NOMO-1 (cell line): Measurements from ENCODE around the gene CCT6B.
A peak's percentile ranks its signal among the peaks of the same experiment; 100 is the strongest.
"Not testable (repeated sequence)": the region's sequence is repeated elsewhere in the genome, so short reads cannot be mapped to it uniquely, and the experiment has no call there.

ENCODE experiments used
- DNase-seq, 2 experiments: peaks; one replicate each; lab custom pipeline; 2025; ENCODE audit not compliant: unreplicated experiment in 2 of 2; lab: John Stamatoyannopoulos, UW

CCT6B gene

DNA sequence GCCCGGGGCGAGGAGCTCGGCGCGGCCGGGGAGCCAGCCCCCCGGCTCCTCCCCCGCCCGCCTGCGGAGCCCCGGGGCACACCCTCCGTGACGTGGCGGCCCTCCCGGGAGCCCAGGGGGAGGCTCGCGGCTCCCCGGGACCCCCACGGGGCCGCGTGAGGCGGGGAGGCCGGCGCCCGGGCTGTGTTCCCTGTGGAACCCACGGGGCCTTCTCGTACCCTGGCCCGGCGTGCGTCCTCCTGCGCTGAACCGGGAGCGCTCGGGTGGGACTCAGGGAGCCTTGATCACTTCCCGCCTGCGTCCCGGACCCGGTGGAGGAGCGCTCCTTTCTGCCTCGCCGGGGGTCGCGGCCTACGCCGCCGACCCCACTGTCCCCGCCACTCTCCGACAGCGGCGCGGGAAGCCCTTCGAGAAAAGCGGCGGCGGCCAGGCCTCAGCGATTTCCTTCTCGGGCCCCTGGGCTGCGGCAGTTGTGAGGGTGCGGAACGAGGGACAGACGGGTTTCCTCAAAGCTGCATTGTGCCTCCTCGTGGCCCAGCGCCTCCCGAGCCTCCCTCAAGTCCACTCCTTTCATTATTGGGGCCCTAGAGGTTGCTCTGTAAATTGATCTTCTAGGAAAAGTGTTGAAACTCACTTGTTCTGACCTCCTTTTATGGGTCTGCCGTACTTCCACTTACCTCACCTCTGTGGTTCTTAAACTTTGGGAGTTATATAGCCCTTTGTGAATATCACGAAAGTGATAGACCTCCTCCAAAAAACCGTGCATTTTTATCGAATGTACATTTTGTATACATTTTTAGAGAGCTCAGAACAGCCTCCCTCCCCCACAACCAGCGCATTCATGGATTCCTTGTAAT, 19.6 kb upstream of the CCT6B start:
- DNase-seq: peak; percentile 82 to 89

DNA sequence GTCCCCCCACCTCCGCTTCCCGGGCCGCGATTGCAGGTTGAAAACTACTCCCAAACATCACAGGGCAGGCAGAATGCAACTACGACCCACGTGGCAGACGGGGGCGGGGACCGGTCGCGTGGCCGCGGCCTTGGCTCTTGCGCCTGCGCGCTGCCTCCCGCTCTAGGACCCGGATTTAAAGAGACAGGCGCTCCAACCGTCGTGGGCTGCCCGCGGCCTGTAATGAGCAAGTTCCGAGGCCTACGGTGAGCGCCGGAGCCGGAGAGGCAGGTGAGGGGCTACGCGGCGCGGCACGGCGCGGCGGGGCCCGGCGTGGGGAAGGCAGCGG, 19.1 kb upstream of the CCT6B start, which contains the start of gene LIG3:
Gene LIG3 (plus strand): TSS at position 160 of the 328 bp plus-strand sequence. CDS start 2,494 bp downstream, outside the sequence.
- DNase-seq: peak; percentile 88 to 95

DNA sequence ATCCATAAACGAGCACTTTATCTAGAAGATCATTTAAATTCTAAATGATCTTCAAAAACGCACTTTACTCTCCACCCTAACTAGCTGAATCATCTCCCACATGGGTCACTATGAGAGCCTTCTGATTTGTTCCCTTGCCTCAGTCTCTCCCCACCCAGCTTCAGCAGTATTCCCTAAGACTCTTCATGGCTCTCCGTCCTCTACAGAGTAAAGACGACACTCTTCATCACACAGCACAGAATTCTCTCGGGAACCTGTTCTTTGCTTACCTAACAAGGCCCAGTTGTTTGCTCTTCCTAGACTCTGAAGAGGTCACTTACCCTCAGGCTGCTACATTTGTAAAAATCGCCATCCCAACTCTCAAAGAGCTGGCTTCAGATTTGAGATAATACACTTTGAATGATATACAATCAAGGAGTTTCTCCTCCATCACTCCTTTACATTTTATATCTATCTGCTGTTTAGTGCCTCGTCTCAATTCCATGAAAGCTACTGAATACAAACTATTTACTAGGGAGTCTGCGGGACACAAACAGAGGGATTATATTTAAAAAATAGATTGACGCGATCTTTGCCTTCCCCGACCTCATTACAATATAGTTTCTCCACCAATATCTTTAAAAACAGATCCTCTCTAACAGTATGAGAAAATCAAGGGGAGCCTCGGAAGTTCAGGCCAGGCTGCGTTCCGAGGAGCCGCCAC, 18.5 kb upstream of the CCT6B start:
- DNase-seq: no peak

DNA sequence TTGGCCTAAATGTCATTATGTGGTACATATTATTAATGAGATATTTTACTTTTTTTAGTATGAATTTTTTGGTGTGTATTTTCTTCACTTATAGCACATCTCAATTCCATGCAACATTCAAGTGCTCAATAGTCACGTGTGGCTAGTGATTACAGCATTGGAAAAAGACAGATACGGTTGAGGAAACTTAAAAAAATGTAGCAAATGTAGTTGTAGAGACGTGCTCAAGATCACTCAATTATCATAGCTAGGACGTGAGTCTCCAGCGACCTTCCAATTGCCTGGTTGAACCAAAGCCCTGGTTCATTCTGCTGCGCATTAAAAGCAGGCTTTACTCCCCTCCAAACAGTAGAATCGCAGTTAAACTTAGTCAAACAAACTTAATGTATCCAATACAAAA, 17.9 kb upstream of the CCT6B start:
- DNase-seq: no peak

DNA sequence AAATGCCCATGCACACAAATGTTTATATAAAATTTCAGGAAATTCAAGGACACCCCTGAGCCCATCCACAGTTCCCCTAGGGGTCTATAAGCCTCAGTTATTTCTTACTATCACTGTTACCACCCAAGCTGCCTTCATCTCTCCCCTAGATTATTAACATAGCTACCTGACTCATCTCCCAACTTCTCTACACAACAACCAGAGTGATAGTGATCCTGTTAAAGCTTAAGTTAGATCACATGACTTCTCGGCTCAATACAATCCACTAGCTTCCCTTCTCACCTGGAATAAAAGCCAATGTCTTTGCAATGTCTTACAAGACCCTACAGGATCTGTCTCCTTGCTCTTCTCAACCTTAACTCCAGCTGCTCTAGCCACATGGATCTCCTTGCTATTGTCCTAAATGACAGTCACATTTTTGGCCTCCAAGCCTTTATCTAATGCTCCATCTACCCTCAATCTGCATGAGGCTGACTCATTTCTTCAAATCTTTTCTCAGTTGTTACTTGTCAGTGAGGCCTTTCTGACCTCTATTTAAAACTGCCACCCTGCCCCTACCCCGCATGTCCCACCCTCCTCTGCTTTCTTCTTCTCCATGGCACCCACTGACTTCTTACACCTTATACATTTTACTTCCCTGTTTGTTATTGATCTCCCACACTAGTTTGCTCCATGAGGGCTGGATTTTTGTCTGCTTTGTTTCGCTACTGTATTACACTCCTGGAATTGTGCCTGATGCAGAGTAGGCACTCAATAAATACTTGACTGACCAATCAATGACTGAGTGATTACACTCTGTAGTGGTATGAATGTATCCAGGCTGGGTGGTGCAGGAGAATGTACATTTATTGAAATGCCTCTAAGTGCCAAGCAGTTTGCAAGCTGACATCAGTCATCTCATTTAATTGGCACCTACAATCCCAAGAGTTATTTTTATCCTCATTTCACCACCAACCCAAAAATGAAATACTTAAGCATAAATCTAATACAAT, 13.8 kb upstream of the CCT6B start:
- no peak for DNase-seq

DNA sequence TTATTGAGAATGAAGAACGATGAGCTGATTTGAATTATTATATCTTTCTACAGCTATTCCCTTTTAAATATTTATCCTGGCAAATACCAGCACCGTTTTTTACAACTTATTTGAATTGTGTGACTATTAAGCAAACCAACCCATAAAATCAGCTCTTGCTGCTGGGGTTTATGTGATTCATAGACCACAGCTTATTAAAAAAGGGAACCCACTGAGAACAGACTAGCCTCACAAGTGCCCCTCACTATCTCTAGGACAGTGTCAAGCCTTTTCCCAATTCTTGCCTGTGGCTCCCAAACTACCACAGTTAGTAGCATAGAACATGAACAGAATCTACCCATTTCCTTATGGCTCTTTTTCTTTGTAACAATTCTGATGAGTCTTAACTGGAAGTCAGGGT, 12.9 kb upstream of the CCT6B start:
- peak in 1 of 2 experiments; percentile 25 for DNase-seq

DNA sequence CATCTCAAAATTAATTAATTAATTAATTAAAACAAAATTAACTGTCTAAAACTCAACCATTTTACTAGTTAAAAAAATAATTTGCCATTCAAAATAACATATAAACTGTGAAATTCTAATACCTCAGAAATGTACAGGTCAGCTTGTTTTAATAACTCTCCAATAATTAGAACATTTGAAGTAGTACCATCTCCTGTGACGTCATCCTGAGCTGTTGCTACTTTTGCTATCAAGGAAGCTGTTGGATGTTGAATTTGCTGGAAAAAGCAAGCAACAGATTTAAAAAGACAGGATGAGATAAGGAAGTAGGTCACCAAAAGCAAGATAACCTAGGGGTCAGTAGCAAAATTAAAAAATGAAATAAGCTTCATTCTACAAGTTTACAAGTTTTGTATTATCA, 2.8 kb downstream of the CCT6B start:
- DNase-seq: no peak

DNA sequence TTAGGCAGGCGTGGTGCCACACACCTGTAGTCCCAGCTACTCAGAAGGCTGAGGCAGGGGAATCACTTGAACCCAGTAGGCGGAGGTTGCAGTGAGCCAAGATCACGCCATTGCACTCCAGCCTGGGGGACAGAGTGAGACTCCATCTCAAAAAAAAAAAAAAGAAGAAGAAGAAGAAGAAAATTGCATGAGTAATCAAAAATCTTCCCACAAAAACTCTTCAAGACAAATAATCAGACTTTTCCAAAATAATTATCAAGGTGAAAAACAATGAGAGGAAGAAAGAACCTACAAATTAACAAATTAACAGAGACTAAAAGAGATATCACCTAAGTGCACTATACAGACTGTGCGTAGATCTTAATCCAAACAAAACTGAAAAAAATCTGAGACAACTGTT, 10.5 kb downstream of the CCT6B start:
- DNase-seq: not testable (repeated sequence)

DNA sequence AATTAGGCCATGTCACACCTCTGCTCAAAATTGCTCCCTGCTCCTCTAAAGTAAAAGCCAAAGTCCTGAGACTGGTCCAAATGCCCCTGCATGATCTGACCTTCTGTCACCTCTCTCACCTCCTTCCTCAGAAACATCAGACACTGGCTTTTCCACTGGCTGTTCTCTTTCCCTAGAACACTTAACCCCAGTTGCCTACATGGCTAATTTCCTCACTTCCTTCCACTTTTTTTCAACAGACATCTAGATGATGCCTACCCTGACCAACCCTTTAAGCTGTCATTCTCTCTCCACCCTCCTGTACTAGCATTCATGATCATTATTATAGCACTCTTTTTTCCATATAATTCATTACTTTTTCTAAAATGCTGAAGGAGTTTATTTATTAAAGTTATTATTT, 31.0 kb downstream of the CCT6B start:
- DNase-seq: peak; percentile 61 to 65

DNA sequence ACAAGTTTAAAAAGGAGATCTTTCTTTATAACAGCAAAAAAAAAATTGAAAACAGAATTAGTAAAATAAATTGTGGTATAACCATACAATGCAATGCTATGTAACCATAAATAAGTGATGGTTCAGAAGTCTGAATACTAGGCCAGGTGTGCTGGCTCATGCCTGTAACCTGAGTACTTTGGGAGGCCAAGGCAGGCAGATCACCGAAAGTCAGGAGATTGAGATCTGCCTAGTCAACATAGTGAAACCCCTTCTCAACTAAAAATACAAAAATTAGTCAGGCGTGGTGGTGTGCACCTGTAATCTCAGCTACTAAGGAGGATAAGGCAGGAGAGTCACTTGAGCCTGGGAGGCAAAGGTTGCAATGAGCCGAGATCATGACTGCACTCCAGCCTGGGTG, 34.6 kb downstream of the CCT6B start:
- DNase-seq: no peak

DNA sequence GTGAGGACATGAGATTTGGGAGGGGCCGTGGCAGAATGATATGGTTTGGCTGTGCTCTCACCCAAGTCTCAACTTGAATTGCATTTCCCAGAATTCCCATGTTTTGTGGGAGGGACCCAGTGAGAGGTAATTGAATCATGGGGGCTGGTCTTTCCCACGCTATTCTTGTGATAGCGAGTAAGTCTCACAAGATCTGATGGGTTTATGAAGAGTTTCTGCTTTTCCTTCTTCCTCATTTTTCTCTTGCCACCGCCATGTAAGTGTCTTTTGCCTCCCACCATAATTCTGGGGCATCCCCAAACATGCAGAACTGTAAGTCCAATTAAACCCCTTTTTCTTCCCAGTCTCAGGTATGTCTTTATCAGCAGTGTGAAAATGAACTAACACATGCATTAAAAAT, 40.6 kb downstream of the CCT6B start:
- DNase-seq: no peak

DNA sequence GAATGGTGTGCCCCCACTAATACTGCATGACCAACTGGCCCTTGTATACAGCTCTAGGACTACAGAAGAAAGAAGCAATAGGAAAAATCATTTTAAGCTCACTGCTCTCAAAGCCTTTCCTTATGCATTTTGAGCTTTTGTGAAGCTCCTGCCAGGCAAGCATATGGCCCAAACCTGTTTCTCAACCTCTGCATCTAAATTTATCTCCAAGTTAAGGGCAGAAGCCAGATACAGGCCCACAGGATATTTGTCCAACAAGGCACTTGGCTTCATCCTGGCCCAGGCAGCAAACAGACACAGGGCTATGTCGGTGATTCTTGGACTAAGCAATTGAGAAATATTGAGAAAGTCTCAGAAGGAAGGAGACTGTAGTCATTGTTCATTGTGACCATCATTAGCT, 43.9 kb downstream of the CCT6B start:
- no peak for DNase-seq

DNA sequence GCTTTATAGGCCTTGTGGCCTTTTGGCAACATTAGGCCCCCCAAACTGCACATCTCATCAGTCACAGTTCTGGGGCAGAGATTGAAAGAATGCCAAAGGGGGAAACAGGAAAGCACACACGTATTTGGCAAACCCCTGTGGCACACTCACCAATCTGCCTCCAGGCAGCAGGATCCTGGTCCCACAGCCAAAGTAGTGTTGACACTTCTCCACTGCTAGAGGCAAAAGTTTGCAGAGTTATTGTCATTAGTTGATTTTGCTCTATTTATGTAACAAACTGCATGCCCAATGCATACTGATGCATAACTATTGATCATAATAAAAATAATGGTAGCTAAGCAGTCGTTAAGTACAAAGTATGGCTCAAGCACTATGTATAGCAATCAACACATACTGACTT, 45.1 kb downstream of the CCT6B start:
- DNase-seq: no peak

DNA sequence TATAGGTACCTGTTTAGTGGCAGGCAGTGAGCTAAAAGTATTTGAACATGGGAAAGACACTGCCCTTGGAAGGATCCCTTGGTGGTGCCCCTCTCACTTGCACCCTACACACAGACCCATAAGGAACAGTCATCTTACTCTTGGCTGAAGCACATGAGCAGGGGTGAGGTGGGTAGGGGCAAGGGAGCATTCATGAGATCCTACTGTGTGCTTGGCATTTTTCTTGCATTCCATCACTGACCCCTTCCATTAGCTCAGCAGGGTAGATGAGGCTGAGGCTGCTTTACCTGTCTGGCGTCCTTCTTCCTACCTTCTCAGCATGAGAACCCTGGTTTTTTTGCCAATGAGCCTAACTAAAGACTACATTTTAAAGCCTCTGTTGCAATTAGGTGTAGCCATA, 48.3 kb downstream of the CCT6B start:
- no peak for DNase-seq

DNA sequence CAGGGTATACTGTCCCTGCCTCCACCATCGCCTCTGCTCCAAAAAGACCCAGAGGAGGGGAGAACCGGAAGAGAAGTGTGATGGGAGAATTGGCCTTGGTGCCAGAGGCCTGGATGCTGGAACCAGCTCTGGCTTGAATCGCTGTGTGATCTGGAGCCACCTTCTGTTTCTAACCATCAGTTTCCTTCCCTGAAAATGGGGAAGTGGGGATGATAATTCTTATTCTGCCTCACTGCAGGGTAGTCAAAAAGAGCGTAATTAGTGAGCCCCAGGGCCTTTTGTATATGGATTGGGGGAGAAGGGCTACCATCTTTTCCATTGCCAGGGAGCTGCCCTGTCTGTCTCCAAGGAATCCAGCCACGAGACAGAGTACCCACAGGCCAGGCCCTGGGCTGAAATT, 52.2 kb downstream of the CCT6B start:
- peak; percentile 24 to 32 for DNase-seq

DNA sequence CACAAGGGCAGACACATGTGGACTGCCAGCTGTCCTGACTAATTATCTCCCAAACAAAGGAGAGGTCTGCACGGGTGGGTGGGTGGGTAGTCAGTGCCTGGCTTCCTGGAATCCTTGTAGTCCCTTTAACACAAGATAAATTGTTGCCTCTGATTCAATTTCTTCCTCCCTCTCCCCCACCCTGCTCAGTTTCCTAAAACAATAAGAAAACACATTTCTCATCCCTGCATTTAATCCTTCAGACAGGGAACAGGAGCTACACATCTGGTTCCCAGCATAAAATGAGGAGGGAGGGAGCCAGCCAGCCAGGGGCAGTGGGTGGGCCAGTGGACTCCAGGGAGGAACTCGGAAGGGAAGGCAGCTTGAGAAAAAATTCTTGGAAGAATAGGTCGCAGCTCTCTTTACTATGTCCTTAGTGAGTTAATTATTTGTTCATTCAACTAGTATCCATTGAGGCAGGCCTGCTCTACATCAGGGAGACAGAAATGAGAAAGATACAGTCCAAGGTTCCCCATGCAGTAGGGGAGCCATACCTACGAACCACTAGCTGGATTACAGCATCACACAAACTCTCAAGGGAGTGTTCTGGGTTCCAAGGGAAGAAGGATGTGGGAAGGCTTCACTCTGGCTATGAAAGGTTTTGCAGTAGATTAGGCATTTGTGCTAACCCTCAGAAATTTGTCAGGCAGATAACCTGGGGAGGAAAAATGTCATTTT, 58.3 kb downstream of the CCT6B start:
- no peak for DNase-seq

DNA sequence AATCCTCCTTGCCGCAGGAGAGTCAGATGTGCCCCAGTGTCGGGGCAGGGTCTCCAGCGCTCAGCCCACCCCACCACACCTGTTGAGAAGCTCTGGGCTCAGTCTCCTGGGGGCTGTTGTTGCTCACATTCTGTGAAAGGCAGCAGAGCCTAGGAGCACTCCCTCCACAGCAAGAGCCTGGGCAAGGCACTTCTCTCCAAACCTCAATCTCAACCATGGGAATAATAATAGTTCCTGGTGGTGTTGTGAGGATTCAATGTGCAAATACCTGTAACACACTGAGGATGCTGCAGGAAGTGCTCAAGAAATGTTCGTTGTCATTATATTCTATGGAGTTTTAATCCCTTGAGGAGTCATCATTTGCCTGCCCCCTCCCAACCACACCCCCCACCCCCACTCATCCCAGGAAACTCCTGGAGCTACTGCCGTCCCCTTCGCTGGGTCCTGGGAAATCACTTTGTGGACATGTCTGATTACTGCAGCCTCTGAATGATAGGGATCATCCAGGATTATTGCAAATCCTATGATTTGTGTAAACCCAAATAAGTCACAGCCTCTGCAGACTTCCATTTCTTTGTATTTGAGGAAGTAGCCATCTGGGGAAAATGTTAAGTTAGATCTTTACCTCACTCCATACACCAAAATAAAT, 61.5 kb downstream of the CCT6B start:
- DNase-seq: no peak

DNA sequence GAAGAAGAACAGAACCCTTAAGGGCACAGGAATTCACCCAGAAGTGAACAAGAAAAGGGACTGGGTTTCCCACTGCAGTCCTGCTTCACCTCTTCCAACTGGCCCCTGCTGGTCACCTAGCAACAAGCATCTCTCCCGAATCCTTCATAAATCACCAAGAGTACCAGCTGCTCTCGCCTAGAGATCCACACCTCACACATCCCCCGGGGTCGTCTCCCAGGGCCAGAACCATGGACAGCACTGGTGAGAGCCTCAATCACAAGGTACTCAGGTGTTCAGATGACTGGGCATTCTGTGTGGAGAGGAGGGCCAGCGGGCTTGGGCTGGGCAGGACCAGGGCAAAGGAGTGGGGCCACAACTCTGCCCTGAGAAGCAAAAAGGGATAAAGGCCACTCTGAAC, 65.9 kb downstream of the CCT6B start:
- DNase-seq: no peak

DNA sequence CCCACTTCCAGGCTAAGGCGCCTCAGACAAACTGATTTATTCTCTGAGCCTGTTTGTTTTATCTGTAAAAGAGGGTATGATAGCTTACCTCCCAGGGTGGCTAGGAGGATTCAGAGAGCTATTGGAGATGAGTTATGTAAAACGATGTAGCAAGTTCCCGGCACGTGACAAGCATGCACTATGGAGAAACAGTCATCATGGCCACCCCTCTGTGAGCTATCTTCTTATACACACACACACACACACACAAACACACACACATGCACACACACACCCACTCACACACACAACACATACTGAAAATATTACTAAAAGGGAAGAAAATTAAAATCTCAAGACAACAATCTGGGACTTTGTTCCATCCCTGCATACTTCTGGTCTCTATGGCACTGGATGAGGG, 66.3 kb downstream of the CCT6B start:
- DNase-seq: no peak
